NCI-H2107 (cell line): Measurements from ENCODE around the gene ZC3H18.

Experiments used
- DNase-seq: peaks from one replicate; lab custom pipeline; 2025; lab: John Stamatoyannopoulos, UW

Gene ZC3H18

GRCh38 chr16:88581033-88581432 lies 10.8 kb downstream of the ZC3H18 start:
- DNase-seq = no peak

GRCh38 chr16:88582912-88583575 lies 12.8 kb downstream of the ZC3H18 start:
- DNase-seq = no peak

GRCh38 chr16:88584676-88585075 lies 14.5 kb downstream of the ZC3H18 start:
- no peak for DNase-seq

- no peak for DNase-seq
Observed at GRCh38 chr16:88585269-88585668, 15.1 kb downstream of the ZC3H18 start.

- no peak for DNase-seq
Observed at GRCh38 chr16:88585927-88586581, 15.9 kb downstream of the ZC3H18 start.

- DNase-seq = no peak
Observed at GRCh38 chr16:88588148-88588547, 17.9 kb downstream of the ZC3H18 start.

GRCh38 chr16:88588754-88589153 lies 18.6 kb downstream of the ZC3H18 start:
- DNase-seq = no peak

- DNase-seq = no peak
Observed at GRCh38 chr16:88589441-88589840, 19.2 kb downstream of the ZC3H18 start.

GRCh38 chr16:88591577-88592021 lies 21.4 kb downstream of the ZC3H18 start:
- DNase-seq = no peak

GRCh38 chr16:88593061-88593460 lies 22.9 kb downstream of the ZC3H18 start:
- DNase-seq = no peak

GRCh38 chr16:88593489-88593888 lies 23.3 kb downstream of the ZC3H18 start:
- DNase-seq = no peak

- no peak for DNase-seq
Observed at GRCh38 chr16:88593910-88594309, 23.7 kb downstream of the ZC3H18 start.

GRCh38 chr16:88595101-88595500 lies 24.9 kb downstream of the ZC3H18 start:
- no peak for DNase-seq

- no peak for DNase-seq
Observed at GRCh38 chr16:88595921-88596320, 25.7 kb downstream of the ZC3H18 start.

GRCh38 chr16:88596483-88596882 lies 26.3 kb downstream of the ZC3H18 start:
- no peak for DNase-seq

GRCh38 chr16:88597856-88598491 lies 27.8 kb downstream of the ZC3H18 start:
- no peak for DNase-seq

- no peak for DNase-seq
Observed at GRCh38 chr16:88599092-88599733, 29.0 kb downstream of the ZC3H18 start.

- DNase-seq = no peak
Observed at GRCh38 chr16:88599825-88600538, 29.8 kb downstream of the ZC3H18 start.

- no peak for DNase-seq
Observed at GRCh38 chr16:88600539-88600896, 30.3 kb downstream of the ZC3H18 start.

GRCh38 chr16:88601313-88602036 lies 31.3 kb downstream of the ZC3H18 start:
- peak; percentile 35 for DNase-seq

- no peak for DNase-seq
Observed at GRCh38 chr16:88602091-88602490, 31.9 kb downstream of the ZC3H18 start.
